ENCODE results near the gene NEU2.

NEU2 gene

DNA sequence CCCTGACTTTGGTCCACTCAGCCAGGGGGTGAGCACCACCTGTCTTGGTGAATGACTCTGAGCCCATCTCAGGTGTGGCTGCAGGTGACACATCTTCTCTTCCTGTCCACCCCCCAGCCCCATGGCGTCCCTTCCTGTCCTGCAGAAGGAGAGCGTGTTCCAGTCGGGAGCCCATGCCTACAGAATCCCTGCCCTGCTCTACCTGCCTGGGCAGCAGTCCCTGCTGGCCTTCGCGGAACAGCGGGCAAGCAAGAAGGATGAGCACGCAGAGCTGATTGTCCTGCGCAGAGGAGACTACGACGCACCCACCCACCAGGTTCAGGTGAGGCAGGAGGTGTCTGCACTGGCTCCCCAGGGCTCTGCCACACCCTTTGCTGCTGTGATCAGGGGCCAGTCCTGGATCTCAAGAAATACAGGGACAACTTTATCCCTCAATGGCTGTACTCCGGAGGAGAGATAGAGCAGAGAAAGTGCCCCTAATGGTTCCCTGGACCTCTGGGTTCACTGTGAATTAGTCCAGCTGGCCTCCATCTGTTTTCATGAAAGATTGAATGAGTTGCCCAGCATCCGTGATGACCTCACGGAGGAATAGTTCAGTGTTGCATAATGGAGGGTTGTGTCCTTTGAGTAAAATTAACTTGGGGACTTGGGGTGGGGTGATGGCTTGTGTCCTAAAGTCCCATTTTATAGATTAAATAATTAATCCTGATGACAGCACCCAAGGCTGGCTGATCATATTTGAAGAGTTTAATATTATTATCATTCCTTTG is at the start of gene NEU2:
Gene NEU2 (plus strand): TSS at position 122 of the 770 bp plus-strand sequence. CDS start 0 bp downstream, at position 122.
- Mint-ChIP-seq H3K27ac (no peak within 1 kb of the TSS), H3K36me3 (ENCODE audit: low read depth) (no peaks in the 10 kb centered on the region), H3K4me3 (no peak within 1 kb of the TSS), H3K27me3 (ENCODE audit: low read depth) (peaks cover 7% of the 10 kb centered on the region), H3K4me1 (ENCODE audit: low read depth) (no peaks in the 10 kb centered on the region), H3K9me3 (no peaks in the 10 kb centered on the region)

- Mint-ChIP-seq H3K27ac (no peak overlapping the region), H3K36me3 (ENCODE audit: low read depth) (no peaks in the 10 kb centered on the region), H3K9me3 (peaks cover 9% of the 10 kb centered on the region), H3K4me1 (ENCODE audit: low read depth) (no peaks in the 10 kb centered on the region), H3K4me3 (no peak overlapping the region), H3K27me3 (ENCODE audit: low read depth) (peaks cover 13% of the 10 kb centered on the region)
Observed at GRCh38 chr2:232982926-232983668, 49.4 kb upstream of the NEU2 start.

GRCh38 chr2:232983669-232984140 is 48.8 kb upstream of the NEU2 start:
- Mint-ChIP-seq H3K4me1 (ENCODE audit: low read depth) (no peaks in the 10 kb centered on the region), H3K27ac (no peak overlapping the region), H3K4me3 (no peak overlapping the region), H3K36me3 (ENCODE audit: low read depth) (no peaks in the 10 kb centered on the region), H3K27me3 (ENCODE audit: low read depth) (peaks cover 17% of the 10 kb centered on the region), H3K9me3 (peaks cover 9% of the 10 kb centered on the region)

DNA sequence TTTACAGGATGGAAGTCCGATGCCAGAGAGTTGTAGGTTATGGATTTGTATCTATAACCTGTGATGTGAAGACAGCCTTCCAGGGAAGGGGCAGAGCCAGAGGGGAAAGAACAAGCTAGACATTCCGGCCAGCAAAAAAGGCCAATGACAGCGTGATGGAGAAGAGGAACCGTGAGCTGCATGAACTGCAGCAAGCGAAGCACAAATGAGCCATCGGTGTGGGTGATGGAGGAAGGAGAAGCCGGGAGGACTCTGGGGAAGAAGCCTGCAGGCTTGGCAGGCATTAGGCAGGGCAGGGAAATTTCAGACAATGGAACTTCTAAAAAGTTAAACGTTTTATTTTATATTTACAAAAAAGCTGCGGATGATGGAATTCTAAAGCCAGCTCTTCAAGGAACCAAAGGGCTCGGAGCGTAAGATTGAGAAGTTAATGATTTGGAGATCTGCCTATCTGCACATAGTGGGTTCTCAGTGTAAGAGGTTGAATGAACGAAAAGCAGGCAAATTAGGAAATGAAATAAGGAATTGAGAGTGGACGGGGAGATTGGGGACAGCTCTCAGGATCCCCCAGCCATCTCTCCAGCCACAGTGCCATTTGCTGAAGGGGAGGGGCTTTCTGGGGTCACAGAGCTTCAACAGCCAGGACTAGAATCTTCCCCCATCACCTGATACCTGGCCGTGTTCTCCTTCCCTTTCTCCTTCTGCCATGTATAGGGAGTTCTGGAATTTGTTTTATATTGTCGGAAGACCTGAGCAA is 47.8 kb upstream of the NEU2 start:
- Mint-ChIP-seq H3K27me3 (ENCODE audit: low read depth) (peaks cover 24% of the 10 kb centered on the region), H3K4me1 (ENCODE audit: low read depth) (no peaks in the 10 kb centered on the region), H3K9me3 (peaks cover 9% of the 10 kb centered on the region), H3K4me3 (no peak overlapping the region), H3K27ac (no peak overlapping the region), H3K36me3 (ENCODE audit: low read depth) (no peaks in the 10 kb centered on the region)

DNA sequence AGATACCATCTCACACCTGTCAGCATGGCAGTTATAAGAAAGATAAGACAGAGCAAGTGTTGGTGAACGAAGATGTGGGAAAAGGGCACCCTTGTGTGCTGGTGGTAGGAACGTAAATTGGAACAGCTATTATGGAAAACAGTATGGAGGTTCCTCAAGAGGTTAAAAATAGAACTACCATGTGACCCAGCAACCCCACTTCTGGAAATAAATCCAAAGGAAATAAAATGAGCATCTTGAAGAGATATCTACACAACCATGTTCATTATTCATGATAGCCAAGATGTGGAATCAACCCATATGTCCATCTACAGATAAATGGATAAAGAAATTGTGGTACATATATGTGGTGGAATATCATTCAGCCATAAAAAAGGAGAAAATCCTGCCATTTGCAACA is 46.3 kb upstream of the NEU2 start:
- Mint-ChIP-seq H3K4me1 (ENCODE audit: low read depth) (no peaks in the 10 kb centered on the region), H3K36me3 (ENCODE audit: low read depth) (no peaks in the 10 kb centered on the region), H3K27ac (no peak overlapping the region), H3K4me3 (no peak overlapping the region), H3K27me3 (ENCODE audit: low read depth) (peaks cover 35% of the 10 kb centered on the region), H3K9me3 (peaks cover 9% of the 10 kb centered on the region)

DNA sequence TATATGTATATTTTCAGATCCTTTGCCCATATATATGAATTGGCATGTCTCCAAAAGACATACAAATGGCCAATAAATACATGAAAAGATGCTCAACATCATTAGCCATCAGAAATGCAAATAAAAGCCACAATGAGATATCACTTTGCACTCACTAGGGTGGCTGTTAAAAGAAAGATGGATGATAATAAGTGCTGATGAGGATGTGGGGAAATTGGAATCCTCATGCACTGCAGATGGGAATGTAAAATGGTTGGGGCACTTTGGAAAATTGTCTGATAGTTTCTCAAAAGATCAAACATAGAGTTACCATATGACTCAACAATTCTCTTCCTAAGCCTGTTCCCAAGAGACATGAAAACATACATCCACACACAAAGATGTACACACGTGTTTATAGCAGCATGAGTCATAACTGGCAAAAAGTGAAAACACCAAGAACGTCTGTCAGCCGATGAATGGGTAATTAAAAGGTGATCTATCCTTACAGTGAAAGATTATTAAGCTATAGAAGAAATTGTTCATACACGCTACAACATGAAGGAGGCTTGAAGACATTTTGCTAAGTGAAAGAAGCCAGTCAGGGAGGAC is 39.1 kb upstream of the NEU2 start:
- H3K27me3 Mint-ChIP-seq (ENCODE audit: low read depth) = peaks cover 26% of the 10 kb centered on the region
- H3K36me3 Mint-ChIP-seq (ENCODE audit: low read depth) = no peaks in the 10 kb centered on the region
- no peak overlapping the region for H3K27ac Mint-ChIP-seq
- no peaks in the 10 kb centered on the region for H3K4me1 Mint-ChIP-seq (ENCODE audit: low read depth)
- H3K9me3 Mint-ChIP-seq = no peaks in the 10 kb centered on the region
- no peak overlapping the region for H3K4me3 Mint-ChIP-seq

- Mint-ChIP-seq H3K4me3 (no peak overlapping the region), H3K4me1 (ENCODE audit: low read depth) (no peaks in the 10 kb centered on the region), H3K27ac (no peak overlapping the region), H3K9me3 (no peaks in the 10 kb centered on the region), H3K27me3 (ENCODE audit: low read depth) (peaks cover 18% of the 10 kb centered on the region), H3K36me3 (ENCODE audit: low read depth) (no peaks in the 10 kb centered on the region)
Observed at GRCh38 chr2:232994446-232994845, 38.0 kb upstream of the NEU2 start.

DNA sequence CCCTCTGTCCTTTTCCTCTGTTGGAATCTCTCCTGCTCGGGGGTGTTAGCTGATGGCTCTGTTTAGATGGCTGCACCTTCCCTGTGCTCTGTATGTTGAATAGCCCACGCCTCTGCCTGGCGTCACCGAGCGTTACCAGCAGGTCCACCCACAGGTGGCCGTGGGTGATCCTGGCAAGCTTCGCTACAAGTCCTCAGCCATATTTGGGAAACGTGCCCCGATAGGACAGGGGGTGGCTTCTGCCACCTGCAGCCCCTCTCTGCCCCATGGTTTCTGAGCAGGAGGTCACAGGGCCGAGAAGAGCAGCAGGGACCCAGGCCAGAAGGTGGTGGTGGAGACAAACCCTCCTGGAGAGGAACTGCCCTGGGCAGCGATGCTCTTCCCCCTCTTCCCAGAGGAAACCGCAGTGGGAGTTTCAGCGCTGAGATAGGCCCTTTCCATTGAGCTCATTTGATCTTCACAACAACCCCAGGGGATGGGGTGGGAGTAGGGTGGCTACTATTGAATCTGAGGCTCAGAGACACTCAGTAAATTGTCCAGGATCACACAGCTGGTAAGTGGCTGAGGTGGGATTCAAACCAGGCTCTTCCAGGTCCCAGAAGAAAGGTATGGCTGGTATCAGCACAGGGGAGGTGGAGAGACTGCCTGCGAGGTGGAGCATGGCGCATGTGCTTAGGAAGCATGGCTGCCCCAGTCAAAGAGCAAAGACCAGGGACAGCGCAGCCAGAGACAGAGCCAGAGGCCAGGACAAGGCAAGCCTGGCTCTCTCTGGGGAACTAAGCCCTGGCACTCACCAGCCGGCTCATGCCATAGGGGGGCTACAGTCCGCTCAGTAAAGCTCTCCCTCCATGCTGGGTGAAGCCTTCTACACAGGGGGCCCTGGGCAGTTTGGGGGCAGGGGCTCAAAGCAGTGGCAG is 34.5 kb upstream of the NEU2 start:
- H3K4me3 Mint-ChIP-seq = no peak overlapping the region
- H3K27ac Mint-ChIP-seq = no peak overlapping the region

GRCh38 chr2:232998666-232998985 is 33.8 kb upstream of the NEU2 start:
- no peak overlapping the region for H3K27ac Mint-ChIP-seq
- no peaks in the 10 kb centered on the region for H3K27me3 Mint-ChIP-seq (ENCODE audit: low read depth)
- no peaks in the 10 kb centered on the region for H3K9me3 Mint-ChIP-seq
- H3K36me3 Mint-ChIP-seq (ENCODE audit: low read depth) = no peaks in the 10 kb centered on the region
- no peaks in the 10 kb centered on the region for H3K4me1 Mint-ChIP-seq (ENCODE audit: low read depth)
- no peak overlapping the region for H3K4me3 Mint-ChIP-seq

More for the DNA sequence above, 34.5 kb upstream of the NEU2 start:
- Mint-ChIP-seq H3K36me3 (ENCODE audit: low read depth) (no peaks in the 10 kb centered on the region), H3K27me3 (ENCODE audit: low read depth) (no peaks in the 10 kb centered on the region), H3K9me3 (no peaks in the 10 kb centered on the region), H3K4me1 (ENCODE audit: low read depth) (no peaks in the 10 kb centered on the region)

- H3K4me3 Mint-ChIP-seq = no peak overlapping the region
- no peaks in the 10 kb centered on the region for H3K9me3 Mint-ChIP-seq
- no peak overlapping the region for H3K27ac Mint-ChIP-seq
- H3K27me3 Mint-ChIP-seq (ENCODE audit: low read depth) = peaks cover 3% of the 10 kb centered on the region
- no peaks in the 10 kb centered on the region for H3K4me1 Mint-ChIP-seq (ENCODE audit: low read depth)
- H3K36me3 Mint-ChIP-seq (ENCODE audit: low read depth) = no peaks in the 10 kb centered on the region
Observed at GRCh38 chr2:232999354-232999753, 33.1 kb upstream of the NEU2 start.

- H3K27me3 Mint-ChIP-seq (ENCODE audit: low read depth) = peaks cover 4% of the 10 kb centered on the region
- no peaks in the 10 kb centered on the region for H3K9me3 Mint-ChIP-seq
- H3K27ac Mint-ChIP-seq = no peak overlapping the region
- H3K36me3 Mint-ChIP-seq (ENCODE audit: low read depth) = no peaks in the 10 kb centered on the region
- no peaks in the 10 kb centered on the region for H3K4me1 Mint-ChIP-seq (ENCODE audit: low read depth)
- H3K4me3 Mint-ChIP-seq = no peak overlapping the region
Observed at GRCh38 chr2:233000886-233001750, 31.4 kb upstream of the NEU2 start.

GRCh38 chr2:233002829-233003657 is 29.4 kb upstream of the NEU2 start:
- no peak overlapping the region for H3K4me3 Mint-ChIP-seq
- no peaks in the 10 kb centered on the region for H3K4me1 Mint-ChIP-seq (ENCODE audit: low read depth)
- H3K27me3 Mint-ChIP-seq (ENCODE audit: low read depth) = peaks cover 6% of the 10 kb centered on the region
- no peak overlapping the region for H3K27ac Mint-ChIP-seq
- H3K9me3 Mint-ChIP-seq = no peaks in the 10 kb centered on the region
- no peaks in the 10 kb centered on the region for H3K36me3 Mint-ChIP-seq (ENCODE audit: low read depth)

All from T-helper 1 cell treated with Interleukin-12 subunit alpha and Interleukin-12 subunit beta and Interleukin-4 antibody, amounts not matched to agents 30 μg/mL and 1 μg/mL, for 36 hours (primary cell).